NCI-H2029 (cell line): Measurements from ENCODE around the gene AKT1.

ENCODE experiments used
- DNase-seq: peaks from one replicate; lab custom pipeline; 2025; lab: John Stamatoyannopoulos, UW

Gene AKT1

GRCh38 chr14:104723651-104724406, 71.7 kb downstream of the AKT1 start, which contains the start of gene ADSS1:
ADSS1 (plus strand) TSS chr14:104724229; CDS start chr14:104724271, 42 bp downstream.
- DNase-seq, result peak; percentile 6

DNA sequence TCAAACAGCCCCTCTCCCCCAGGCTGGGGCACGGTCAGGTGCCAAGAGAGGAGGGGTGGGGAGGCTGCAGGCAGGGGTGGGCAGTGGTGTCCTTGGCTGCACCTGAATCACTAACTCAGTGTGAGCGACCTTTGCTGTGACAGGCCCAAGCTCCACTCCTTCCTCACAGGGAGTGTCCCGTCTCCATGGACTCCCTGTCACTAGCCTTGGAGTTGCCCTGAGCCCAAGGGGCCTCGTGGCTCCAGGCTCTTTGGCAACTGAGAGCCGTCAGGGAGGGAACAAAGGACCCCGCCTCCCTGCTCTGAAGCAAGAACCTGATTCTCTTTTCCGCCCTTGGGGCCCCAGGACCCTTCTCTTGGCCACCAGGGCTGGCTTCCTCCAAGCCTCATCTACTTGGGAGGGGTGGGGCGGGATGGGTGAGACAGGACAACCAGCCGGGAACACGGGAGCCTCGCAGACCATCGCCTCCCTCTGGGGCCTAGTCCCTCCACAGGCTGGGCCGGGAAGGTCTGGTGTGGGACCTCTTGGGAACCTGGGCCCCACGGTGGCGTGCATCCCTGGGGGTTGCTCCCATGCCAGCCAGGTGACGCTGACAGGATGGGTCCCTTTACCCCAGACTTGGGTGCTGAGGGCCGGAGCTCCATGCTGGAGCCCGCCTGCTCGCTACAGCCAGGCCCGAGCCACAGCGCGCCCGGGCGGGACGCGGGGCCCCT, 72.5 kb downstream of the AKT1 start:
- no peak for DNase-seq

- no peak for DNase-seq
These were observed 73.8 kb downstream of the AKT1 start for GRCh38 chr14:104721505-104722431.
